Neural cell (in vitro differentiated cells): ENCODE data around the gene PAOX. TPM values are rescaled to one million over a fixed set of nuclear protein-coding genes. Genes with fewer than 3 reads are reported as not detected.

Experiments
- H2AFZ ChIP-seq: fragments of 200-600, 300-800 bp; sonication (generic), shearing (Covaris generic); 2 replicates; pipeline ENCODE4 v1.6.0; 2014; ENCODE audit warnings: low read depth, mild to moderate bottlenecking, antibody characterized with exemption, low read length, moderate library complexity
- H3F3A ChIP-seq: fragments of 200-600 bp; shearing (Covaris generic); 2 replicates; pipeline ENCODE4 v1.6.1; 2016; ENCODE audit warnings: mild to moderate bottlenecking, moderate library complexity, mixed read lengths, antibody characterized with exemption, low read length; ENCODE audit not compliant: insufficient read depth, poor library complexity, severe bottlenecking
- H3K27ac ChIP-seq: fragments of 200-600, 300-800 bp; sonication (generic), shearing (Covaris generic); 2 replicates; pipeline ENCODE4 v1.5.1; 2014; ENCODE audit warnings: mild to moderate bottlenecking, low read length, moderate library complexity
- H3K27me3 ChIP-seq: fragments of 300-800, 200-600 bp; sonication (generic), shearing (Covaris generic); 2 replicates; pipeline ENCODE4 v1.6.0; 2014; ENCODE audit warnings: mild to moderate bottlenecking, low read depth, low read length, moderate library complexity; ENCODE audit not compliant: insufficient read depth
- H3K36me3 ChIP-seq: fragments of 300-800, 200-600 bp; sonication (generic), shearing (Covaris generic); 2 replicates; pipeline ENCODE4 v1.5.1; 2014; ENCODE audit warnings: mild to moderate bottlenecking, antibody characterized with exemption, low read length, moderate library complexity; ENCODE audit not compliant: insufficient read depth
- H3K4me2 ChIP-seq: fragments of 300-800, 200-600 bp; sonication (generic), shearing (Covaris generic); 2 replicates; pipeline ENCODE4 v1.6.0; 2014; ENCODE audit warnings: mild to moderate bottlenecking, low read length
- H3K4me3 ChIP-seq: fragments of 300-800, 200-600 bp; sonication (generic), shearing (Covaris generic); 2 replicates; pipeline ENCODE4 v1.5.1; 2014; ENCODE audit warnings: mild to moderate bottlenecking, low read length, moderate library complexity
- H3K79me2 ChIP-seq: fragments of 200-600 bp; shearing (Covaris generic); replicated peaks from 2 replicates; pipeline ENCODE4 v1.6.0; 2014; ENCODE audit warnings: mild to moderate bottlenecking, low read length, moderate library complexity; ENCODE audit not compliant: insufficient read depth
- H3K9ac ChIP-seq: fragments of 300-800, 200-600 bp; sonication (generic), shearing (Covaris generic); 2 replicates; pipeline ENCODE4 v1.6.1; 2016; ENCODE audit warnings: mild to moderate bottlenecking, low read length, mixed read lengths
- H3K9me2 ChIP-seq: fragments of 200-600 bp; shearing (Covaris generic); 2 replicates; pipeline ENCODE4 v1.6.1; 2016; ENCODE audit warnings: mild to moderate bottlenecking, low read length, mixed read lengths; ENCODE audit not compliant: insufficient read depth
- H3K9me3 ChIP-seq: fragments of 200-600, 300-800 bp; sonication (generic), shearing (Covaris generic); 2 replicates; pipeline ENCODE4 v1.6.1; 2016; ENCODE audit warnings: mild to moderate bottlenecking, mixed run types, low read length, moderate library complexity, mixed read lengths
- H4K20me1 ChIP-seq: fragments of 200-600 bp; shearing (Covaris generic); 2 replicates; pipeline ENCODE4 v1.6.1; 2016; ENCODE audit warnings: mild to moderate bottlenecking, mixed run types; ENCODE audit not compliant: insufficient read depth
- EP300 ChIP-seq: fragments of 450-650 bp; conservative IDR thresholded peaks from 2 replicates; pipeline ENCODE4 v1.6.1; 2014; ENCODE audit warnings: antibody characterized with exemption, mild to moderate bottlenecking, moderate library complexity; ENCODE audit not compliant: poor library complexity, severe bottlenecking
- EZH2 ChIP-seq: fragments of 200-600, 300-800 bp; shearing (Covaris generic), sonication (generic); IDR thresholded peaks from 2 replicates; pipeline ENCODE4 v1.6.1; 2014; ENCODE audit warnings: antibody characterized with exemption, low read length, borderline replicate concordance, mild to moderate bottlenecking; ENCODE audit not compliant: insufficient read depth, poor library complexity, severe bottlenecking
- MXI1 ChIP-seq: fragments of 450-650 bp; conservative IDR thresholded peaks from 2 replicates; pipeline ENCODE4 v1.6.1; 2014; ENCODE audit warnings: antibody characterized with exemption, mild to moderate bottlenecking; ENCODE audit not compliant: poor library complexity, severe bottlenecking
- POLR2AphosphoS5 ChIP-seq: IDR thresholded peaks from 2 replicates; pipeline ENCODE4 v1.6.1; 2012
- RAD21 ChIP-seq: fragments of 450-650 bp; conservative IDR thresholded peaks from 2 replicates; pipeline ENCODE4 v1.6.1; 2014; ENCODE audit warnings: antibody characterized with exemption, mild to moderate bottlenecking, moderate library complexity
- SMC3 ChIP-seq: fragments of 450-650 bp; conservative IDR thresholded peaks from 2 replicates; pipeline ENCODE4 v1.6.1; 2014; ENCODE audit warnings: antibody characterized with exemption, mild to moderate bottlenecking, moderate library complexity; ENCODE audit not compliant: poor library complexity
- TAF1 ChIP-seq: IDR thresholded peaks from 2 replicates; pipeline ENCODE4 v1.6.1; 2012; ENCODE audit warnings: low read depth
- polyA plus RNA-seq: library from polyadenylated mRNA; depleted of rRNA; stranded (reverse); fragments of >200 nt; gene quantifications from 2 replicates; pipeline ENCODE4 v1.2.3, GENCODE V29; 2014
- TF ChIP-seq, protein P1 (sequence below): IDR thresholded peaks from 2 replicates; pipeline ENCODE4 v1.6.1; 2012; ENCODE audit warnings: borderline replicate concordance
- TF ChIP-seq, protein P2 (sequence below): fragments of 450-650 bp; IDR thresholded peaks from 2 replicates; pipeline ENCODE4 v1.5.1; 2014; ENCODE audit warnings: antibody characterized with exemption, mild to moderate bottlenecking, moderate library complexity; ENCODE audit not compliant: poor library complexity, severe bottlenecking

The PAOX gene
- polyA plus RNA-seq, 1 donor from 2014 or later, result 3.0 TPM

DNA sequence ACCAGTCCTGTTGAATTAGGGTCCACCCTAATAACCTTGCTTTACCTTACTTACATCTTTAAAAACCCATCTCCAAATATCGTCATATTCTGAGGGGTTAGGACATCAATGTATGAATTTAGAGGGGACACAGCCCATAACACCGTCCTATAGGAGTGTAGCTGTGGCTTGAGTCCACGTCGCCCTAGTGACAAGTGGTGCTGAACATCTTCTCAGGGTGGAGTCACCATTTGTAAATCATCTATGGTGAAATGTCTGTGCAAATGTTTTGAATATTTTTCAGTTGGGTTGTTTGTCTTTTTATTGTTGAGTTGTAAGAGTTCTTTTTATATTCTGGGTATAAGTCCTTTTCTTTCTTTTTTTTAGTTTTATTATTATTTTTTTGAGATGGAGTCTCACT lies 37.1 kb upstream of the PAOX start:
- H3K9me3 ChIP-seq, result no peaks in the 10 kb centered on the region
- no peaks in the 10 kb centered on the region for H4K20me1 ChIP-seq

DNA sequence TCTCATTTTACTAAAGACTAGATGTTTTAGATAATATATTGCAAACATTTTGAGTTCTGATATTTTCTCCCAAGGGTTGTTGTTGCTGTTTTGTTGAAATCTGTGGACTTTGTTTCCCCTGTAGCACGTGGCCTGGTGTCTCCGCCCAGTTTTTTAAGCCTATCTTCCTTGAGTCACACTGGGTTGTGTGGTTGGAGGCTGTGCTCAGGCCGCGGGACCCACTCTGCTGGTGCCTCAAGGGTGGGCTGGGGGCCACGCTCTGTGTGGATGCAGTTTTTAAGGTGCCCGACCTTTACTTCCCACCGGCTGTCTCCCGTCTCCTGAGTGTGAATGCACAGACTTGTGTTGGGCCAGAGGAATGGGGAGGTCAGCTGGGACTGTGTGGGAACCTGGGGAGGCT lies 36.1 kb upstream of the PAOX start:
- TF ChIP-seq, protein P1, sequence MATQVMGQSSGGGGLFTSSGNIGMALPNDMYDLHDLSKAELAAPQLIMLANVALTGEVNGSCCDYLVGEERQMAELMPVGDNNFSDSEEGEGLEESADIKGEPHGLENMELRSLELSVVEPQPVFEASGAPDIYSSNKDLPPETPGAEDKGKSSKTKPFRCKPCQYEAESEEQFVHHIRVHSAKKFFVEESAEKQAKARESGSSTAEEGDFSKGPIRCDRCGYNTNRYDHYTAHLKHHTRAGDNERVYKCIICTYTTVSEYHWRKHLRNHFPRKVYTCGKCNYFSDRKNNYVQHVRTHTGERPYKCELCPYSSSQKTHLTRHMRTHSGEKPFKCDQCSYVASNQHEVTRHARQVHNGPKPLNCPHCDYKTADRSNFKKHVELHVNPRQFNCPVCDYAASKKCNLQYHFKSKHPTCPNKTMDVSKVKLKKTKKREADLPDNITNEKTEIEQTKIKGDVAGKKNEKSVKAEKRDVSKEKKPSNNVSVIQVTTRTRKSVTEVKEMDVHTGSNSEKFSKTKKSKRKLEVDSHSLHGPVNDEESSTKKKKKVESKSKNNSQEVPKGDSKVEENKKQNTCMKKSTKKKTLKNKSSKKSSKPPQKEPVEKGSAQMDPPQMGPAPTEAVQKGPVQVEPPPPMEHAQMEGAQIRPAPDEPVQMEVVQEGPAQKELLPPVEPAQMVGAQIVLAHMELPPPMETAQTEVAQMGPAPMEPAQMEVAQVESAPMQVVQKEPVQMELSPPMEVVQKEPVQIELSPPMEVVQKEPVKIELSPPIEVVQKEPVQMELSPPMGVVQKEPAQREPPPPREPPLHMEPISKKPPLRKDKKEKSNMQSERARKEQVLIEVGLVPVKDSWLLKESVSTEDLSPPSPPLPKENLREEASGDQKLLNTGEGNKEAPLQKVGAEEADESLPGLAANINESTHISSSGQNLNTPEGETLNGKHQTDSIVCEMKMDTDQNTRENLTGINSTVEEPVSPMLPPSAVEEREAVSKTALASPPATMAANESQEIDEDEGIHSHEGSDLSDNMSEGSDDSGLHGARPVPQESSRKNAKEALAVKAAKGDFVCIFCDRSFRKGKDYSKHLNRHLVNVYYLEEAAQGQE, result no peak
- TF ChIP-seq, protein P2, sequence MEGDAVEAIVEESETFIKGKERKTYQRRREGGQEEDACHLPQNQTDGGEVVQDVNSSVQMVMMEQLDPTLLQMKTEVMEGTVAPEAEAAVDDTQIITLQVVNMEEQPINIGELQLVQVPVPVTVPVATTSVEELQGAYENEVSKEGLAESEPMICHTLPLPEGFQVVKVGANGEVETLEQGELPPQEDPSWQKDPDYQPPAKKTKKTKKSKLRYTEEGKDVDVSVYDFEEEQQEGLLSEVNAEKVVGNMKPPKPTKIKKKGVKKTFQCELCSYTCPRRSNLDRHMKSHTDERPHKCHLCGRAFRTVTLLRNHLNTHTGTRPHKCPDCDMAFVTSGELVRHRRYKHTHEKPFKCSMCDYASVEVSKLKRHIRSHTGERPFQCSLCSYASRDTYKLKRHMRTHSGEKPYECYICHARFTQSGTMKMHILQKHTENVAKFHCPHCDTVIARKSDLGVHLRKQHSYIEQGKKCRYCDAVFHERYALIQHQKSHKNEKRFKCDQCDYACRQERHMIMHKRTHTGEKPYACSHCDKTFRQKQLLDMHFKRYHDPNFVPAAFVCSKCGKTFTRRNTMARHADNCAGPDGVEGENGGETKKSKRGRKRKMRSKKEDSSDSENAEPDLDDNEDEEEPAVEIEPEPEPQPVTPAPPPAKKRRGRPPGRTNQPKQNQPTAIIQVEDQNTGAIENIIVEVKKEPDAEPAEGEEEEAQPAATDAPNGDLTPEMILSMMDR, result no peak
- TF ChIP-seq SMC3, result no peak
- no peak for TF ChIP-seq RAD21
- no peak for TF ChIP-seq TAF1
- TF ChIP-seq EZH2, result no peak
- TF ChIP-seq POLR2AphosphoS5, result no peak
- TF ChIP-seq MXI1, result no peak
- TF ChIP-seq EP300, result no peak
- Histone ChIP-seq H3K27me3 (no peaks in the 10 kb centered on the region), H3K9me2 (no peaks in the 10 kb centered on the region), H2AFZ (no peak overlapping the region), H3K9me3 (no peaks in the 10 kb centered on the region), H3K79me2 (no peaks in the 10 kb centered on the region), H3F3A (no peaks in the 10 kb centered on the region), H3K4me2 (no peak overlapping the region), H3K9ac (no peak overlapping the region), H3K27ac (no peak overlapping the region), H4K20me1 (no peaks in the 10 kb centered on the region), H3K36me3 (no peaks in the 10 kb centered on the region), H3K4me3 (no peak overlapping the region)

More for the DNA sequence above, 37.1 kb upstream of the PAOX start:
- no peak overlapping the region for H2AFZ ChIP-seq
- H3K4me2 ChIP-seq, result no peak overlapping the region
- H3K9ac ChIP-seq, result no peak overlapping the region
- no peak overlapping the region for H3K27ac ChIP-seq
- TF ChIP-seq EP300 (no peak), TAF1 (no peak), SMC3 (no peak), EZH2 (no peak), MXI1 (no peak), POLR2AphosphoS5 (no peak), RAD21 (no peak)
- TF ChIP-seq, protein P1, result no peak
- TF ChIP-seq, protein P2, result no peak
- H3K27me3 ChIP-seq, result peaks cover 8% of the 10 kb centered on the region
- no peaks in the 10 kb centered on the region for H3K79me2 ChIP-seq
- H3F3A ChIP-seq, result no peaks in the 10 kb centered on the region
- no peak overlapping the region for H3K4me3 ChIP-seq
- H3K9me2 ChIP-seq, result no peaks in the 10 kb centered on the region
- H3K36me3 ChIP-seq, result no peaks in the 10 kb centered on the region
